Activated CD8-positive, alpha-beta memory T cell treated with anti-CD3 and anti-CD28 coated beads, Interleukin-2, amount 10 ng/mL, durations not matched to agents 7 days and 5 days (primary cell): ENCODE measurements around the gene CTNNBIP1. TPM values are rescaled to one million over a fixed set of nuclear protein-coding genes. Genes with fewer than 3 reads are reported as not detected.

Experiments
- ATAC-seq: fragments of 150-1000 bp; cut with Tn5 transposase; one replicate; pipeline ENCODE4 v1.10.0; 2021; ENCODE audit warnings: moderate library complexity
- CTCF ChIA-PET: fragments of 350-600 bp; sonication (Branson Sonifier 250); formaldehyde crosslinking; loops from one replicate; lab custom pipeline; 2021; ENCODE audit warnings: antibody characterized with exemption; lab: Charles Lee
- DNase-seq: peaks from one replicate; pipeline ENCODE4 v3.0.0-alpha.2; 2020
- H3K27ac Mint-ChIP-seq: one replicate; pipeline ENCODE4 v1.8.0; 2021; ENCODE audit warnings: mild to moderate bottlenecking, mixed read lengths
- H3K27me3 Mint-ChIP-seq: one replicate; pipeline ENCODE4 v1.8.0; 2021; ENCODE audit warnings: mixed read lengths
- H3K36me3 Mint-ChIP-seq: one replicate; pipeline ENCODE4 v1.8.0; 2021; ENCODE audit warnings: mild to moderate bottlenecking, mixed read lengths
- H3K4me1 Mint-ChIP-seq: one replicate; pipeline ENCODE4 v1.8.0; 2021; ENCODE audit warnings: mixed read lengths
- H3K4me3 Mint-ChIP-seq: one replicate; pipeline ENCODE4 v1.8.0; 2021; ENCODE audit warnings: mild to moderate bottlenecking, moderate library complexity, mixed read lengths
- H3K9me3 Mint-ChIP-seq: one replicate; pipeline ENCODE4 v1.8.0; 2022; ENCODE audit warnings: low read depth, mixed read lengths
- total RNA-seq, 2 experiments: library from RNA; stranded (reverse); gene quantifications; one replicate each; pipeline ENCODE4 v1.2.3, GENCODE V29; 2021

The CTNNBIP1 gene
- total RNA-seq, 2 experiments from 2014 or later, result 10.9 to 15.8 TPM

DNA sequence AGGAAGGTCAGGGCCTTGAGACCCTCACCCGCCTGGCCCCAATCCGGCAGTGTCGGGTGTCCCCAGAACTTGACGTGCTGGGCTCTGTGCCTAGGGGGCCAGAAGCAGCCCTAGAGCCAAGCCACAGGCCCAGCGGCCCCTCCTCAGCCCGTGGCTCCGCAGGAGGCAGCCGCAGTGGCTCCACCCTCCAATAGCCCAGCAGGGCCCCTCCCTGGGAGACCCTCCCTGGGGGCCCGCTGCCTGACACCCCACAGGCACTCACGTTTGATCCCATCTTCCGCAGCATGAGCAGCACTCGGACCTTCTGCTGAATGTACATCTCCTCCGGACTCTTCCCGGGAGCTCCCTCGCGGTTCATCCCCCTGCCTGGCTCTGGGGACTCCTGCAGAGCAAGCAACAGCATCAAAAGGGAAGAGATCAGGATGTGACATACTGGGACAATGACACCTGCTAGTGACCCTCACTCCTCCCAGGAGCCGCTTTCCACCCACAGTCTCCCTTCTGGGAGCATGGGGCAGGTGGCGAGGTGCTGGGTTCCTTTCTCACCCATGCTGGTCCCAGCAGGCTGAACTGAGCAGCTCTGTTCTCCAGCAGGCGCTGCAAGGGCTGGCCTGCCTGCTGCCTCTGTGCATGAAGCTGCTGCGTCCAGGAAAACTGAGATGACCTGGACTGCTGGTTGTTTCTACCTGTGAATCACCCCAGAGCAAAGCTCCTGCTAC is 38.2 kb downstream of the CTNNBIP1 start:
- no peaks in the 10 kb centered on the region for H3K9me3 Mint-ChIP-seq

DNA sequence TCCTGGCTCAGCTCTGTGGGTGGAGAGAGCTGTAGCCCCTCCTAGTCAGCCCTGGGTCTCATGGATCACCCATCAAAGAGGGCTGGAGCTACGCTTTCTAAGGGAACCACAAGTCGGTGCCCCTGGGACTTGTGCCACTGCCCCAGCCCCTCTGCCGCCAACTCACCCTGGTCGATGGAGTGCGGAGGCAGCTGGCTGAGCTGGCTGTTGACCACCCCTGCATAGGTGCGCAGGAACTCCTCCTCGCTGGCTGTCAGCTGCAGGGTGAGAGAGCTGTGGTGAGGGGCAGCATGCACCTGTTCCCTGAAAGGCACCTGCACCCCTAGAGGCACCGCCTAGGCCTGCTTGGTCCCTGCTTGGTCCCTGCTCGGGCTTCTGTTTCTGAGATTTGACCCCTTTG is 39.0 kb downstream of the CTNNBIP1 start:
- Mint-ChIP-seq H3K4me3 (no peak overlapping the region), H3K9me3 (no peaks in the 10 kb centered on the region), H3K27ac (no peak overlapping the region), H3K36me3 (no peaks in the 10 kb centered on the region), H3K4me1 (peaks cover 7% of the 10 kb centered on the region), H3K27me3 (no peaks in the 10 kb centered on the region)
- DNase-seq (no peak), ATAC-seq (no peak)
- CTCF ChIA-PET, result interaction anchor here (15.2 kb wide), 1 partner anchor 87 kb away, joined by 229 read pairs; no protein-coding TSS in a partner anchor

More for the DNA sequence above, 38.2 kb downstream of the CTNNBIP1 start:
- Mint-ChIP-seq H3K4me3 (no peak overlapping the region), H3K27me3 (no peaks in the 10 kb centered on the region), H3K36me3 (no peaks in the 10 kb centered on the region), H3K27ac (no peak overlapping the region), H3K4me1 (peaks cover 11% of the 10 kb centered on the region)
- no peak for ATAC-seq
- CTCF ChIA-PET, result interaction anchor here (0.8 to 15.2 kb wide), 5 partner anchors 10 to 298 kb away, joined by 3 to 229 read pairs (median 11); no protein-coding TSS in a partner anchor
- no peak for DNase-seq

DNA sequence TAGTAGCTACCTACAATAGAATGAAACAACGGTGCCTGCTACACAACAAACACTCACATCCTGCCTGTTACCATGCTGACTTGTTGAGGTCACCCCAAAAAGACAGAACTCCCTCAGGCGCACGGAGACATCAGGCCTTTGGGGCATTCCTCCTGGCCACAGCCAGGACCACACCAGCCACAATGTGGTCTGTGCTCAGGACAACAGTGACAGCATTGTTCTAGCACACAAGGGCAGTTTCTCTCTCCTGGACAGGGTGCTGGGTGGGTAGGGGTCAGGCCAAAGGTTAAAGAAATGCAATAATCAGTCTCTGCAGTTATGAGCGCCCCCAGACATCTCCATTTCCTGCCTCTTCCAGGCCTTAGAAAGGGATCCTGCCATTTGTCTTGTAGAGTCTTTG is 39.5 kb downstream of the CTNNBIP1 start:
- CTCF ChIA-PET, result interaction anchor here (3.0 to 15.2 kb wide), 2 partner anchors 86 to 255 kb away, joined by 15 to 229 read pairs; no protein-coding TSS in a partner anchor
- H3K36me3 Mint-ChIP-seq, result no peaks in the 10 kb centered on the region
- H3K4me1 Mint-ChIP-seq, result peaks cover 7% of the 10 kb centered on the region
- no peak overlapping the region for H3K4me3 Mint-ChIP-seq
- DNase-seq, result no peak
- H3K27ac Mint-ChIP-seq, result no peak overlapping the region
- no peaks in the 10 kb centered on the region for H3K27me3 Mint-ChIP-seq
- no peaks in the 10 kb centered on the region for H3K9me3 Mint-ChIP-seq
- ATAC-seq, result no peak

DNA sequence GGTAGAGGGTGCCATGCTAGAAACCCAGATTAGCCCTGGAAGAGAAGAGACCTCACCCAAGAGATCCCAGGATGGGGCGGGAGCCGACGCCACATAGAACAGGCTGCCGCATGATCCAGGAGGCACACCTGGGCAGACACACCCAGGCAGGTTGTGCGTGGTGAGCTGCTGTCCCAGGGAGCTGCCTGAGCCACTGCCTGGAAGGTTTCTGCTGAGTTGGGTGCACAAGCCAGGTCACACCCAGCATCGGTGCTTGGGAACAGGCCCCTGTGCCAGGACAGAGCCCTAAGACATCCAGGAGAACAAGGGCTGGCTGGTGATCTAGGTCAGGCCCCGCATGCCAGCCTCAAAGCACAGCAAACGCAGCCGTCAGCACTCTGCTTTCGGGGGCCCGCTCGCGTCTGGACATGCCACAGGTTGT is 40.2 kb downstream of the CTNNBIP1 start:
- no peak for DNase-seq
- Mint-ChIP-seq H3K4me3 (no peak overlapping the region), H3K27me3 (no peaks in the 10 kb centered on the region), H3K27ac (no peak overlapping the region), H3K36me3 (no peaks in the 10 kb centered on the region), H3K4me1 (peaks cover 4% of the 10 kb centered on the region), H3K9me3 (no peaks in the 10 kb centered on the region)
- ATAC-seq, result no peak
- CTCF ChIA-PET, result interaction anchor here (0.6 to 15.2 kb wide), 6 partner anchors 8 to 254 kb away, joined by 3 to 229 read pairs (median 14); no protein-coding TSS in a partner anchor

DNA sequence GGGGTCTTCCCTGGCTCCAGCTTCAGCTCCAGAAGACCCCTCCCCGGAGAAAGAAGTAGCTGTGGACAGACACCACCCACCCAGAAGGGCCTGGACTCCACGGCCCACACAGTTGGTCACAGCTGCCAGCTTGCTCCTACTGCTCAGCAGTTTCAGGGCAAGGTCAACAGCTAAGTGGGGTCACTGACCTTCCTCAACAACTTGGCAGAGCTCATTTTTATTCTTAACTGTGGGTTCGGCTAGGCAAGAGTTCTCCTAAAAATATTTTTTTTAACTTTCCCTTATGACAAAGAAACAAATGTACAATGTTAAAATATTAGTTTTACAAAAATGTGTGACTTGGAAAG is 41.9 kb downstream of the CTNNBIP1 start:
- H3K36me3 Mint-ChIP-seq, result no peaks in the 10 kb centered on the region
- H3K4me1 Mint-ChIP-seq, result peaks cover 2% of the 10 kb centered on the region
- H3K4me3 Mint-ChIP-seq, result no peak overlapping the region
- ATAC-seq, result no peak
- H3K27me3 Mint-ChIP-seq, result no peaks in the 10 kb centered on the region
- no peak for DNase-seq
- H3K9me3 Mint-ChIP-seq, result no peaks in the 10 kb centered on the region
- peak overlapping the region; percentile 7 for H3K27ac Mint-ChIP-seq
- CTCF ChIA-PET, result interaction anchor here (0.6 to 15.2 kb wide), 22 partner anchors 10 to 375 kb away, joined by 3 to 229 read pairs (median 4); partner anchors contain the start of genes LZIC and NMNAT1

DNA sequence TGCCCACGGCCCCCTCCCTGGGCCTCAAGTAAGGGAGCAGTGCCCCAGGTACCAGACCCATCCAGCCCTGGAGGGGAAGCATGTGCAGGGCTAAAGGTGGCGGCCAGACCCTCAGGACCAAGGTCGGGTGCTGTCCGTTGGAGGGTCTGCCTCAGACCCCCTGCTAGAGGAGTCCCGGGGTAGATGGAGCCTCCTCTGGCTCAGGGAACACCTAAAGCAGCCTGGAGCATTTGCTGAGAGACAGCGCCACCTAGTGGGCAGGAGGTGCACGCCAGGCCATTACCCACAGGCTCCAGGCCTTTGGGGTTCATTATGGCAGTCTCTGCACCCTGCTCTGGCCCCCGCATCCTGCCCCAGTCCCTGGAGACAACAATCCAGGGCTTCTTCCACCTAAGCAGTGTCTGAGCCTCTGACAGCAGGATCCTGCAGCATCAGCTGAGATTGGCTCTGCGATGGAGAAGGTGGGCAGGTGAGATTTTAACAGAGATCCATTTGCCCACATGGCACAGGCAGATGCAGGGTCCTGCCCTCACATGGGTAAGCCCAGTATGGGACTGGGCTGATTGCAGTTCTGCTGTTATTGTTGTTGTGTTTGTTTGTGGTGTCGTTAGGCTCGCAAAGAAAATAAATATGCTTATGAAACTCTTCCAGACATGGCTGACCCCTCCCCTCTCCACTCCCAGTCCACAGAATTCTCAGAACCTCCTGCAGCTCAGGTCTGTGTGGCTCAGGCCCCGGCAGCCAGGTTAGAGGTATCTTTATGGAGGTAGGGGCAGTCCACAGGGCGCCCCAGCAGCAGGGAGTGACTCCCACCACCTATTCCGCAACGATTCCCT is 42.4 kb downstream of the CTNNBIP1 start:
- no peak overlapping the region for H3K4me3 Mint-ChIP-seq
- DNase-seq (peak; percentile 92), ATAC-seq (peak; percentile 98)
- H3K27ac Mint-ChIP-seq, result peak overlapping the region; percentile 7
- peaks cover 2% of the 10 kb centered on the region for H3K4me1 Mint-ChIP-seq
- no peaks in the 10 kb centered on the region for H3K9me3 Mint-ChIP-seq
- no peaks in the 10 kb centered on the region for H3K27me3 Mint-ChIP-seq
- CTCF ChIA-PET, result interaction anchor here (0.6 to 15.2 kb wide), 21 partner anchors 11 to 374 kb away, joined by 3 to 229 read pairs (median 4); partner anchors contain the start of genes LZIC and NMNAT1
- H3K36me3 Mint-ChIP-seq, result no peaks in the 10 kb centered on the region

DNA sequence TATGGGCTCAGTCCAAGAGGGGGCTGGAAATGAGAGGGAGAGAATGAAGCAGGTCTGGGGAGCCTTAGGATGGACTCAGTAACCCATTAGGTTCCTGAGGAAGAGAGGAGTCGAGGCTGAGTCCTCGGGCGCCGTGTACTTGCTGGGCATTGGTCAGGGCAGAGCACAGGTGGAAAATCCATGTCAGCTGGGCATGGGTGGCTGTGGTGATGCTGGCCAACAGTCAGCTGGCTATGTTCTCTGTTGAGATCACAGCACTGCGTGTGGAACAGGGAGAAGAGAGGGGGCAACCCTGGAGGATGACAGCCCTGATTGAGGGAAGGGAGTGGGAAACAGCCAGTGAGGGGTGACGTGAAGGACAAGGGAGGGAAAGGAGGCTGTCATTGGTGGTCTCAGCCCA is 43.2 kb downstream of the CTNNBIP1 start:
- H3K4me3 Mint-ChIP-seq, result no peak overlapping the region

DNA sequence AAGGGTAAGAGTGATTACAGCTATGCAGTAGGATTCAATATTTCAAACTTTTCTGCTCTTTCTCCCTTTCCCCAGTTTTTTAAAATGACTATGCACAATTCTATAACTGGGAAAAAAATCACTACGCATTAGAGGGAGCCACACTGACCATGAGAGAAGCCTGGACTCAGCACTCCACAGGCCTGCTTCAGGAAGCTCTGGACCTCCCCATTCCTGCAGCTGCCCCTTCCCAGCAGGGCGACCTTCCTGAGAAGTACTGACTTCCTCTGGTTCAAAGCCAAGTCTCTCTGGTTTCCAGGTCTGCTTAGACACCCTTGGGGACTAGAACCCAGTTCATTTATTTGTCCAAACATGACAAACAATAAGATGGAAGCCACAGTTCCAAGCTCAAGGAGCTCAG is 44.3 kb downstream of the CTNNBIP1 start:
- no peaks in the 10 kb centered on the region for H3K36me3 Mint-ChIP-seq
- no peak for DNase-seq
- no peak for ATAC-seq
- CTCF ChIA-PET, result interaction anchor here (1.0 to 15.2 kb wide), 7 partner anchors 9 to 252 kb away, joined by 3 to 229 read pairs (median 4); no protein-coding TSS in a partner anchor
- no peak overlapping the region for H3K4me3 Mint-ChIP-seq
- H3K9me3 Mint-ChIP-seq, result no peaks in the 10 kb centered on the region
- H3K27ac Mint-ChIP-seq, result no peak overlapping the region
- H3K4me1 Mint-ChIP-seq, result peaks cover 2% of the 10 kb centered on the region
- H3K27me3 Mint-ChIP-seq, result no peaks in the 10 kb centered on the region

More for the DNA sequence above, 43.2 kb downstream of the CTNNBIP1 start:
- DNase-seq (no peak), ATAC-seq (no peak)
- Mint-ChIP-seq H3K9me3 (no peaks in the 10 kb centered on the region), H3K36me3 (no peaks in the 10 kb centered on the region), H3K27me3 (no peaks in the 10 kb centered on the region), H3K27ac (peak overlapping the region; percentile 15), H3K4me1 (peaks cover 2% of the 10 kb centered on the region)
- CTCF ChIA-PET, result interaction anchor here (1.1 to 15.2 kb wide), 4 partner anchors 10 to 240 kb away, joined by 3 to 229 read pairs (median 12); no protein-coding TSS in a partner anchor

DNA sequence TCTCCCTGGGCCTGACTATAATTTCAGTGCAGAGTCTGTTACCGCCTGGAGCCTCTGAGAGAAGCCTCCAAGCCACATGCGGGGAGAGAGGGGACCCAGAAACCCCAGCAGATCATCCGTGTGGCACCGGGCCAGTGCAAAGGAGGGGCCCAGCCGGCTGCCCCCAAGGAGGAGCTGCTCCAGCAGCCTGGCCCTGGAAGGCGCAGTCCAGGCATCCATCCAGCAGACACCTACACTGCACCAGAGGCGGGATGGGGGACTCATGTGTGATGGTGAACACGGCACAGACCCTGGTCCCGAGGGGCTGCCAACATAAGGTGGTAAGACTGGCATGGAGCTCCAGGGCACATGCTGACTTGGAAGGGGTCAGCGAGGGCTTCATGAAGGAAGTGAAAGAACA is 46.7 kb downstream of the CTNNBIP1 start:
- H3K9me3 Mint-ChIP-seq, result no peaks in the 10 kb centered on the region
- CTCF ChIA-PET, result interaction anchor here (0.6 to 15.2 kb wide), 6 partner anchors 10 to 248 kb away, joined by 3 to 229 read pairs (median 6); no protein-coding TSS in a partner anchor
- H3K4me1 Mint-ChIP-seq, result peaks cover 7% of the 10 kb centered on the region
- no peaks in the 10 kb centered on the region for H3K36me3 Mint-ChIP-seq
- H3K4me3 Mint-ChIP-seq, result no peak overlapping the region
- DNase-seq (no peak), ATAC-seq (no peak)
- no peaks in the 10 kb centered on the region for H3K27me3 Mint-ChIP-seq
- H3K27ac Mint-ChIP-seq, result no peak overlapping the region

DNA sequence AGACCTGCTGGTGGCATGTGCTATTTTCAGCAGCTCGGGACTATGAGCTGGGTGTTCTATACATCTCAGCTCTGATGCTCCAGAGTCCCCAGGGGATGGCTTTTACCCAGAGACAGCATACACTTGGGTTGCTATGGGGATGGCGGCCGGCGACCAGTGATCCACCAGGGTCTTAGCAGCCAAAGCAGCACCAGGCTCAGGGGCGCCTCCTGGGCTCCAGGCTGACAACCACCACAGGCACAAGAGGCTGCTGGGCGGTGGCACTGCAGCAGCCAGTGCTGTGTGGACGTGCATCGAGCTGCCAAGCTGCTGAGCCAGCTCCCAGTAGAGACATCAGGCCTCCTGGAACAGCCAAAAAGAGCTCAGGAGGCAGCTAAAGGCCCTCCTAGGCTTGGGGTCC is 48.7 kb downstream of the CTNNBIP1 start:
- no peaks in the 10 kb centered on the region for H3K9me3 Mint-ChIP-seq
- H3K27ac Mint-ChIP-seq, result no peak overlapping the region
- no peaks in the 10 kb centered on the region for H3K27me3 Mint-ChIP-seq
- CTCF ChIA-PET, result interaction anchor here (1.2 to 15.2 kb wide), 6 partner anchors 11 to 246 kb away, joined by 4 to 229 read pairs (median 8); no protein-coding TSS in a partner anchor
- no peak for ATAC-seq
- H3K4me1 Mint-ChIP-seq, result peaks cover 10% of the 10 kb centered on the region
- no peaks in the 10 kb centered on the region for H3K36me3 Mint-ChIP-seq
- no peak overlapping the region for H3K4me3 Mint-ChIP-seq
- DNase-seq, result no peak

DNA sequence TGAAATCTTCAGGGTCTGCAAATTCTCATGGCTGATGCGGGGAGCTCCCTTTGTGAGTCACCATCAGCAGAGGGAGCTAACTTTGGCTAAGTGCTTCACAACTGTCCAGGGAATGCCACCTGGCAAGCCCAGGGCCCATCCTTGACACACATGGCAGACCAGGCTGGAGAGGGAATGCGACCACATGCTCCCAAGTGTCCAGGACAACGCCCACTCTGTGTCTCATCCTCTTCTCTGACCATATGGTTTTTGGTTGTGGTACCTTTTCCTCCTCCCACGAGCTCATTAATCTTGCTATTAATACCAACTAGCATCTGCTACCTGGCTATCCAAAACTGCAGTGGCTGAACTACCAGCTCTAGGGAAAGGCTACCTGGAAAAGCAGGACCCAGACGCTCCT is 49.2 kb downstream of the CTNNBIP1 start:
- H3K4me3 Mint-ChIP-seq, result no peak overlapping the region
- no peaks in the 10 kb centered on the region for H3K9me3 Mint-ChIP-seq
- H3K27ac Mint-ChIP-seq, result no peak overlapping the region
- peaks cover 10% of the 10 kb centered on the region for H3K4me1 Mint-ChIP-seq
- no peak for ATAC-seq
- no peaks in the 10 kb centered on the region for H3K27me3 Mint-ChIP-seq
- CTCF ChIA-PET, result interaction anchor here (1.2 to 15.2 kb wide), 5 partner anchors 11 to 234 kb away, joined by 4 to 229 read pairs (median 9); no protein-coding TSS in a partner anchor
- H3K36me3 Mint-ChIP-seq, result peaks cover 1% of the 10 kb centered on the region
- no peak for DNase-seq

DNA sequence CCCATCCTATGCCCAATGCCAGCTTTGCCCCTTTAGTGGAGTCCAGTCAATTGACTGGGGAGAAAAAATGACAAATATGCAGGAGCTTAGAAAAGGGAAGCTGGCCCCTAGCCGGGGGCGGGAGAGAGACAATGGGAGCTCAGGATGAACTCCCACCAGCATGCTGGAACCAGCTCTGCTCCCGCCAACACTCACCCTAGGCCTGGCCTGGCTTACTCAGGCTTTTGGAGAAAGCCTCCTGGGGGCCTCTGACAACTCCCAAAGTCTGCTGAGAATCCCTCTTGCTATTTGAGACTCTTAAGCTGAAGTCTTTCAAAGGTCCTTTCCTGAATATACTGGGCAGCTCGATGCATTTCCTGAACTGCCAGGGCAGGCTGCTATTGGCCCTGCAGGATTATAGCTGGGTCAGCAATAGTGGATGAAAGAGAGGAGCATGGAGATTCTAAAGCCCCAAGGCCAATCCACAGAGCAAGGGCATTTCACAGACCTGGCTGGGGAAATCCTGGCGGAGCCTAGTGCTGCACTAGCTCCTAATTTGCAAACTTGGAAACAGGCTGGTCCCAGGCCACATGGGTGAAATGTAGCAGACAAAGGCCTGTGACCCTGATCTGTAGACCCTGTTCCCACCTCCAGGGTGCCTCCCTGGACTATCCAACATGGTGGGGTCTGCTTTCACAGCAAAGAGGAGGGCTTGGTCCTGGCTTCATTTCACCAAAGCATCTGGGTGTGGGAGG is 50.6 kb downstream of the CTNNBIP1 start:
- no peak overlapping the region for H3K4me3 Mint-ChIP-seq
- peaks cover 10% of the 10 kb centered on the region for H3K4me1 Mint-ChIP-seq
- ATAC-seq, result no peak
- DNase-seq, result no peak
- H3K27me3 Mint-ChIP-seq, result no peaks in the 10 kb centered on the region
- CTCF ChIA-PET, result interaction anchor here (0.5 to 15.2 kb wide), 5 partner anchors 13 to 232 kb away, joined by 3 to 229 read pairs (median 5); no protein-coding TSS in a partner anchor
- H3K36me3 Mint-ChIP-seq, result peaks cover 4% of the 10 kb centered on the region
- H3K27ac Mint-ChIP-seq, result no peak overlapping the region
- H3K9me3 Mint-ChIP-seq, result no peaks in the 10 kb centered on the region
